CD4-positive, alpha-beta memory T cell (primary cell): Measurements from ENCODE around the gene PARP6. TPM values are rescaled to one million over a fixed set of nuclear protein-coding genes. Genes with fewer than 3 reads are reported as not detected.
"Not testable (repeated sequence)": the region's sequence is repeated elsewhere in the genome, so short reads cannot be mapped to it uniquely, and the experiment has no call there.

ENCODE experiments used
- CTCF ChIA-PET: fragments of 350-600 bp; sonication (Branson Sonifier 250); formaldehyde crosslinking; loops from one replicate; lab custom pipeline; 2021; ENCODE audit warnings: inconsistent platforms; ENCODE audit not compliant: partially characterized antibody; lab: Charles Lee
- POLR2A ChIA-PET: fragments of 350-600 bp; sonication (Branson Sonifier 250); formaldehyde crosslinking; loops from one replicate; lab custom pipeline; 2021; ENCODE audit not compliant: partially characterized antibody; lab: Charles Lee
- DNase-seq, 5 donors: peaks; one replicate each; pipeline versions ENCODE4 v3.0.0 to v3.0.0-alpha.2; 2020 to 2022; ENCODE audit warnings: mixed read lengths in 1 of 5
- H3K27ac ChIP-seq: one replicate; pipeline ENCODE4 v1.7.0; 2013; ENCODE audit warnings: low read depth, low read length
- H3K27me3 ChIP-seq: 2 replicates; pipeline ENCODE4 v1.7.0; 2013; ENCODE audit warnings: mild to moderate bottlenecking, low read length, moderate library complexity; ENCODE audit not compliant: insufficient read depth
- H3K36me3 ChIP-seq: 2 replicates; pipeline ENCODE4 v1.7.0; 2013; ENCODE audit warnings: mild to moderate bottlenecking, low read length, moderate library complexity; ENCODE audit not compliant: insufficient read depth
- H3K4me1 ChIP-seq: 2 replicates; pipeline ENCODE4 v1.7.0; 2013; ENCODE audit warnings: mild to moderate bottlenecking, low read length, moderate library complexity; ENCODE audit not compliant: insufficient read depth
- H3K4me3 ChIP-seq, 2 donors: one replicate each; pipeline ENCODE4 v1.7.0; 2013; ENCODE audit warnings: low read length in 2 of 2, mild to moderate bottlenecking in 1 of 2
- H3K9me3 ChIP-seq, 2 donors: one replicate each; pipeline ENCODE4 v1.7.0; 2013; ENCODE audit warnings: low read length in 2 of 2, control low read depth in 1 of 2; ENCODE audit not compliant: control insufficient read depth in 1 of 2
- H3K27ac Mint-ChIP-seq, 7 donors: one replicate each; pipeline ENCODE4 v1.8.0; 2020 to 2021; ENCODE audit warnings: mixed read lengths in 7 of 7, mild to moderate bottlenecking in 6 of 7, inconsistent platforms in 3 of 7, moderate library complexity in 3 of 7
- H3K27me3 Mint-ChIP-seq, 2 donors: one replicate each; pipeline ENCODE4 v1.8.0; 2020 to 2021; ENCODE audit warnings: mixed read lengths in 2 of 2
- H3K36me3 Mint-ChIP-seq, 2 donors: one replicate each; pipeline ENCODE4 v1.8.0; 2020 to 2021; ENCODE audit warnings: mixed read lengths in 2 of 2, inconsistent platforms in 1 of 2, mild to moderate bottlenecking in 1 of 2
- H3K4me1 Mint-ChIP-seq, 4 donors: one replicate each; pipeline ENCODE4 v1.8.0; 2020 to 2021; ENCODE audit warnings: mixed read lengths in 4 of 4, mild to moderate bottlenecking in 1 of 4
- H3K4me3 Mint-ChIP-seq, 8 donors: one replicate each; pipeline ENCODE4 v1.8.0; 2020 to 2021; ENCODE audit warnings: mixed read lengths in 8 of 8, mild to moderate bottlenecking in 7 of 8, moderate library complexity in 6 of 8, inconsistent platforms in 3 of 8
- H3K9me3 Mint-ChIP-seq, 8 donors: one replicate each; pipeline ENCODE4 v1.8.0; 2020 to 2021; ENCODE audit warnings: mixed read lengths in 8 of 8, mild to moderate bottlenecking in 5 of 8, inconsistent platforms in 3 of 8, moderate library complexity in 1 of 8
- intact Hi-C: fragments of 100-400 bp; cut with micrococcal nuclease; formaldehyde crosslinking; loops from one replicate; pipeline ENCODE4 v1.15.1; 2023
- polyA plus RNA-seq, 2 donors: library from polyadenylated mRNA; unstranded; fragments of 300-500 nt; fragmentation: Illumina TruSeq; gene quantifications; one replicate each; pipeline ENCODE4 v1.2.3, GENCODE V29; 2021
- total RNA-seq, 2 experiments: library from RNA; stranded (reverse); gene quantifications; one replicate each; pipeline ENCODE4 v1.2.3, GENCODE V29; 2021

PARP6 gene
- total and polyA plus RNA-seq, 4 experiments from 2014 or later = 7.5 to 111 (median 72.5) TPM

DNA sequence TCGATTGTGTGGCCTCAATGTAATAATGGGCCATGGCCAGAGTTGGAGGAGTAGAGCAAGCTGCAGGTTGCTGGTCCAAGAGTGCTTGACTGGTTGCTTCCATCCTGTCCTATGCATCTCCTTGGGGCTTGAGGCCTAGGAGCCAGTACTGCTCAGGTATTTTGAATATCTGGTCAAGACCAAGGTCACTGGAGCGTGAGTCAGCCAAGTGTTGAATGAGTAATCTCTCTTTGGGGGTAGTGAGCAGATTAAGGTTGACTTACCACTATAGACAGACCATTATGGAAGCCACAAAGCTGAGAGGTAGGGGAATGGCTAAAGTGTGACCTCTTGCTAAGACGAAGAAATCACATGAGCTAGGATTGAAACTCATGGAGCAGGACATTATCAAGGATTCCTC is 9.4 kb upstream of the PARP6 start:
- H3K36me3 ChIP-seq = no peaks in the 10 kb centered on the region
- no peaks in the 10 kb centered on the region for H3K9me3 Mint-ChIP-seq
- no peak overlapping the region for H3K4me3 Mint-ChIP-seq
- no peaks in the 10 kb centered on the region for H3K36me3 Mint-ChIP-seq
- no peaks in the 10 kb centered on the region for H3K4me1 ChIP-seq
- H3K27me3 ChIP-seq = no peaks in the 10 kb centered on the region
- POLR2A ChIA-PET = interaction anchor here (0.8 kb wide), 1 partner anchor 54 kb away, joined by 3 read pairs; no protein-coding TSS in a partner anchor
- DNase-seq = no peak
- no peaks in the 10 kb centered on the region for H3K27me3 Mint-ChIP-seq
- intact Hi-C loops = no loop called here
- no peak overlapping the region for H3K27ac Mint-ChIP-seq
- no peaks in the 10 kb centered on the region for H3K9me3 ChIP-seq
- H3K27ac ChIP-seq = no peak overlapping the region
- CTCF ChIA-PET = interaction anchor here (2.1 to 7.3 kb wide), 2 partner anchors 55 to 82 kb away, joined by 7 to 82 read pairs; partner anchors contain the start of gene GRAMD2A
- no peaks in the 10 kb centered on the region for H3K4me1 Mint-ChIP-seq
- no peak overlapping the region for H3K4me3 ChIP-seq

DNA sequence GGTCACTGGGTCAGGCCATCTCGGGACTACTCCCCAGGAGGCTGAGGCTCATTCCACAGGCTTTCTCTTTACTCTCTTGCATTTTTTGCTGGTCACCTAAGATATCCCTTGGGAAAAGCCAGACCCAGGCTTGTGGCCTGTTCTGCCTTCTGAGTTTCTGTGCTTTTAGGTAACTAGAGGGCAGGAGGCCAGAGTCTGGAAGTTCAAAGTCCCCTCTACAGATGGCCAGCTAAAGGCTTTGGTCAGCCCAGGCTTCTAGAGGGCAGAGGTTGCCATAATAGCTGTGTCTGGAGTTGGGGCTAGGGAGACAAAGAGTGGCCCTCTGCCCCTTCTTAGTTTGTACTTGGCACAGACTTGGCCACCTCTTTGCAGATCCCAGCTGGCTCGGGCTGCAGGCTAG is 8.4 kb upstream of the PARP6 start:
- no peaks in the 10 kb centered on the region for H3K9me3 Mint-ChIP-seq
- no peaks in the 10 kb centered on the region for H3K27me3 Mint-ChIP-seq
- intact Hi-C loops = no loop called here
- no peak overlapping the region for H3K27ac Mint-ChIP-seq
- Histone ChIP-seq H3K27ac (no peak overlapping the region), H3K4me1 (no peaks in the 10 kb centered on the region), H3K27me3 (no peaks in the 10 kb centered on the region), H3K36me3 (no peaks in the 10 kb centered on the region), H3K4me3 (no peak overlapping the region), H3K9me3 (no peaks in the 10 kb centered on the region)
- POLR2A ChIA-PET = no interaction called here
- no peaks in the 10 kb centered on the region for H3K4me1 Mint-ChIP-seq
- H3K4me3 Mint-ChIP-seq = no peak overlapping the region
- CTCF ChIA-PET = interaction anchor here (2.1 kb wide), 1 partner anchor 54 kb away, joined by 7 read pairs; no protein-coding TSS in a partner anchor
- no peak for DNase-seq
- no peaks in the 10 kb centered on the region for H3K36me3 Mint-ChIP-seq

DNA sequence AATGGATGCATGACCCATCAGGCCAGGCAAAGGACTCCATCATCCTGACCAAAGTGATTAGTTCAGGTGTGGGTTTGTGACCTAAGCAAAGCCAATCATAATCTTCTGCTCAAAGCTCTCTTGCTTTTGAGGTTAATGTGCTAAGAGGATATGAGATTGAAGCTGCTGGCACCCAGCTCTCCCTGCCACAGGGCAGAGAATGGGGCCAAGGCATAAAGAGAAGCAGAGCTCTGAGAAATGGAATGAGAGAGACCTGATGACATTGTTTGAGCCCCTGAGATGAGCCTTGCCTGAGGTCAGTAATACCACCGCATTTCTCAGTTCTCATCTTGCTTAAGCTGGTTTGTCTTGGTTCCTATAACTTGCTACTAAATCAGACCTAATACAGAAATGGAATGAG is 6.4 kb upstream of the PARP6 start:
- Mint-ChIP-seq H3K27ac (no peak overlapping the region), H3K4me1 (peaks cover 4 to 6% (median 5%) of the 10 kb centered on the region in 4 donors), H3K4me3 (no peak overlapping the region), H3K9me3 (peaks cover 0 to 1% (median 0%) of the 10 kb centered on the region in 8 donors), H3K36me3 (no peaks in the 10 kb centered on the region), H3K27me3 (no peaks in the 10 kb centered on the region)
- intact Hi-C loops = loop anchor here (10.0 kb wide), 1 partner anchor 96 kb away; the partner anchor contains the start of gene HEXA
- Histone ChIP-seq H3K27ac (no peak overlapping the region), H3K4me1 (peaks cover 1% of the 10 kb centered on the region), H3K27me3 (no peaks in the 10 kb centered on the region), H3K4me3 (no peak overlapping the region), H3K36me3 (no peaks in the 10 kb centered on the region), H3K9me3 (no peaks in the 10 kb centered on the region)
- ChIA-PET POLR2A (no interaction called here), CTCF (interaction anchor here (0.8 to 2.0 kb wide), 3 partner anchors 9 to 79 kb away, joined by 3 to 6 read pairs (median 5); no protein-coding TSS in a partner anchor)
- no peak for DNase-seq

DNA sequence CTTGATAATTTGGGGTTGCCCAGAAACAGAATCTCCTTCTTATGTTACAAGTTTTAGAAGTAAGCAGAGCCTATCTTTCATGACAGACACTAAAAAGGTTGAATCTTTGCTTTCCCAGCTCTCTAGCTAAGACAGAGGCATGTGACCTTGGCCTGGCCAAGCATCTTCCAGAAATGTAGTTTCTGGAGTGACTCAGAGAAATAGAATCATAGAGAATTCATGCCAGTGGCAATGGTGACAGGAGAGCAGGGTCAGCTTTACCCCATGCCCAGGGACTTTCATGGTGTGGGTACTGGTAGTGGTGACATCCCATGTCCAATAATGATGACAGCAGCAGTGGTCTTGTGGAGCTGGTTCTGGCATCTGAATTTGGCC is 4.0 kb upstream of the PARP6 start:
- no peak overlapping the region for H3K4me3 Mint-ChIP-seq
- ChIA-PET POLR2A (no interaction called here), CTCF (no interaction called here)
- Histone ChIP-seq H3K4me3 (no peak overlapping the region), H3K4me1 (peaks cover 18% of the 10 kb centered on the region), H3K27ac (no peak overlapping the region), H3K36me3 (no peaks in the 10 kb centered on the region), H3K9me3 (no peaks in the 10 kb centered on the region), H3K27me3 (no peaks in the 10 kb centered on the region)
- intact Hi-C loops = loop anchor here (10.0 kb wide), 1 partner anchor 98 kb away; the partner anchor contains the start of gene HEXA
- DNase-seq = no peak
- peaks cover 16 to 27% (median 21%) of the 10 kb centered on the region in 4 donors for H3K4me1 Mint-ChIP-seq
- no peaks in the 10 kb centered on the region for H3K36me3 Mint-ChIP-seq
- H3K27ac Mint-ChIP-seq = no peak overlapping the region
- H3K9me3 Mint-ChIP-seq = peaks cover 0 to 1% (median 0%) of the 10 kb centered on the region in 8 donors
- H3K27me3 Mint-ChIP-seq = no peaks in the 10 kb centered on the region

DNA sequence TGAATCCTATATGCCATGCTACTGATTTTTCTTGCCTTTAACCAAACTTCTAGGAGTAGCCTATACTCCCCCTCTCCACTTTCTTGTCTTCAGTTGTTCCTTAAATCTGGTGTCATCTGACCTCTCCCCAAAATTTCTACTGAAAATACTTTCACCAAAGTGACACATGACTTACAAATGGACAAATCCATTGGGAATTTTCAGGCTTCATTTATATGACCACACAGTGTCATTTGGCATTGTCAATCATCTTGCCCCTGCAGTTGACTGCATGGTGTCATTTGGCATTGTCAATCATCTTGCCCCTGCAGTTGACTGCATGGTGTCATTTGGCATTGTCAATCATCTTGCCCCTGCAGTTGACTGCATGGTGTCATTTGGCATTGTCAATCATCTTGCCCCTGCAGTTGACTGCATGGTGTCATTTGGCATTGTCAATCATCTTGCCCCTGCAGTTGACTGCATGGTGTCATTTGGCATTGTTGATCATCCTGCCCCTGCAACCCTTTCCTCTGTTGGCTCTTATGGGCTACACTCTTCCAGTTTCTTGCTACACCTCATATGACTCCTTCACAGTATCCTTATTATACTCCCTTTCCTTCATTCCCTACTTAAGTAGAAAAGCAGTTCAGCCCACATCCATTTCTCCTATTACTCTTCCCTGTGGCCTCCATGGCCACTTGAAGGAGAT is 3.4 kb upstream of the PARP6 start:
- H3K27me3 ChIP-seq, DNase-seq, H3K4me3 Mint-ChIP-seq, H3K4me3 ChIP-seq, H3K9me3 ChIP-seq, H3K36me3 ChIP-seq, H3K27me3 Mint-ChIP-seq, H3K9me3 Mint-ChIP-seq, H3K36me3 Mint-ChIP-seq, H3K27ac ChIP-seq, POLR2A ChIA-PET: not testable (repeated sequence)
- intact Hi-C loops = loop anchor here (10.0 kb wide), 1 partner anchor 99 kb away; the partner anchor contains the start of gene HEXA
- H3K4me1 ChIP-seq = peaks cover 24% of the 10 kb centered on the region
- peak overlapping the region in 3 of 7 donors; percentile 43 to 78 (median 77) for H3K27ac Mint-ChIP-seq
- CTCF ChIA-PET = interaction anchor here (2.5 to 3.1 kb wide), 2 partner anchors 65 to 76 kb away, joined by 8 to 26 read pairs; partner anchors contain the start of gene GRAMD2A
- H3K4me1 Mint-ChIP-seq = peaks cover 19 to 32% (median 26%) of the 10 kb centered on the region in 4 donors

DNA sequence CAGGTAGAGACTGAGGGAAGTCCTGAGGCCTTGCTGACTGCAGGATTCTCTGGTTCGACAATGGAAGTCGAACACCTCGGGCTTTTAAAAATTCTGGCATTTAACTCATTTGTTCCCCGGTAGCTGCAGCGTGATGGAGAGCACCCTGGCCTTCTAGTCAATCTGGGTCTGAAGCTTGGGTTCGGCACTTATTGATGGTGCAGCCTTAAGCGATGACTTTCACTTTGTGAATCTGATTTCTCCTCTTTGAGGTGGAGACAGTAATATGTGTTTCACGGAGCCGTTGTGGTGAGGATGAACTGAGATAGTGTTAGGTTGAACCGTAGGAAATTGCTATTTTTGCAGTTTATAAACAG is 621 bp upstream of the PARP6 start:
- Mint-ChIP-seq H3K4me3 (peak overlapping the region; percentile 83 to 91 (median 88)), H3K9me3 (peaks cover 0 to 1% (median 0%) of the 10 kb centered on the region in 8 donors), H3K27ac (peak overlapping the region; percentile 93 to 97 (median 95)), H3K27me3 (no peaks in the 10 kb centered on the region), H3K4me1 (peaks cover 27 to 43% (median 36%) of the 10 kb centered on the region in 4 donors), H3K36me3 (peaks cover 7 to 8% of the 10 kb centered on the region in 2 donors)
- no peak for DNase-seq
- H3K9me3 ChIP-seq = no peaks in the 10 kb centered on the region
- peaks cover 3% of the 10 kb centered on the region for H3K36me3 ChIP-seq
- ChIA-PET CTCF (interaction anchor here (1.0 to 3.1 kb wide), 10 partner anchors 10 to 78 kb away, joined by 3 to 36 read pairs (median 6); partner anchors contain the start of genes GRAMD2A and PKM), POLR2A (interaction anchor here (0.8 to 2.9 kb wide), 6 partner anchors 12 to 200 kb away, joined by 3 to 39 read pairs (median 10); partner anchors contain the start of gene PKM)
- peak overlapping the region; percentile 71 for H3K27ac ChIP-seq
- peaks cover 34% of the 10 kb centered on the region for H3K4me1 ChIP-seq
- peak overlapping the region; percentile 14 to 65 for H3K4me3 ChIP-seq
- intact Hi-C loops = loop anchor here (1.0 to 10.0 kb wide), 6 partner anchors 42 to 202 kb away; partner anchors contain the start of genes ARIH1, CELF6, GRAMD2A and HEXA
- no peaks in the 10 kb centered on the region for H3K27me3 ChIP-seq

DNA sequence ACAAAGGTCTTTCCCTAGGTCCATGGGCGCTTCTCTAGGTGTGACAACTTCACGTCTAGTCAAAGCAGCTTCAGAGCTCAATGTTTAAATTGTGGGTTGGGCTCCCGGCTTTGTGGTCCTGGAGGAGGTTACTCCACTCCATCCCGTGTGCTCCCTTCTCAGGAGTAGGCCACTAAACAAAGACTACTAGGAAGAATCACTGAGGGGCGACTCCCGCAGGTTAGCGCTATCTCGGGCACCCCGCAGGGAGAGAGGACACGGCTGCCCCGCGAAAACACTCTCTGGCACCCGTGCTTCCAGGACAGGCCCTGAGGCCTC is 500 bp downstream of the PARP6 start:
- peak overlapping the region; percentile 26 to 63 for H3K4me3 ChIP-seq
- peaks cover 14 to 15% of the 10 kb centered on the region in 2 donors for H3K36me3 Mint-ChIP-seq
- H3K27ac ChIP-seq = peak overlapping the region; percentile 87
- H3K4me3 Mint-ChIP-seq = peak overlapping the region; percentile 83 to 93 (median 88)
- H3K4me1 ChIP-seq = peaks cover 34% of the 10 kb centered on the region
- no peaks in the 10 kb centered on the region for H3K9me3 ChIP-seq
- no peak for DNase-seq
- peaks cover 29 to 43% (median 36%) of the 10 kb centered on the region in 4 donors for H3K4me1 Mint-ChIP-seq
- POLR2A ChIA-PET = interaction anchor here (1.0 to 2.2 kb wide), 2 partner anchors 41 to 104 kb away, joined by 3 to 19 read pairs; partner anchors contain the start of genes HEXA and PKM
- peak overlapping the region; percentile 89 to 96 (median 95) for H3K27ac Mint-ChIP-seq
- H3K27me3 ChIP-seq = no peaks in the 10 kb centered on the region
- CTCF ChIA-PET = interaction anchor here (0.6 to 2.4 kb wide), 2 partner anchors 34 to 45 kb away, joined by 4 to 7 read pairs; no protein-coding TSS in a partner anchor
- H3K9me3 Mint-ChIP-seq = peaks cover 0 to 1% (median 0%) of the 10 kb centered on the region in 8 donors
- no peaks in the 10 kb centered on the region for H3K27me3 Mint-ChIP-seq
- H3K36me3 ChIP-seq = peaks cover 12% of the 10 kb centered on the region
- intact Hi-C loops = loop anchor here (1.0 to 10.0 kb wide), 6 partner anchors 41 to 203 kb away; partner anchors contain the start of genes ARIH1, CELF6, GRAMD2A and HEXA
